Measurements from ENCODE around the gene EP300. TPM values are rescaled to one million over a fixed set of nuclear protein-coding genes. Genes with fewer than 3 reads are reported as not detected.
A peak's percentile ranks its signal among the peaks of the same experiment; 100 is the strongest.
"Not testable (repeated sequence)": the region's sequence is repeated elsewhere in the genome, so short reads cannot be mapped to it uniquely, and the experiment has no call there.

EP300 gene
- total and polyA plus RNA-seq, 3 donors from 2014 or later, result 59.2 to 242 (median 221) TPM

DNA sequence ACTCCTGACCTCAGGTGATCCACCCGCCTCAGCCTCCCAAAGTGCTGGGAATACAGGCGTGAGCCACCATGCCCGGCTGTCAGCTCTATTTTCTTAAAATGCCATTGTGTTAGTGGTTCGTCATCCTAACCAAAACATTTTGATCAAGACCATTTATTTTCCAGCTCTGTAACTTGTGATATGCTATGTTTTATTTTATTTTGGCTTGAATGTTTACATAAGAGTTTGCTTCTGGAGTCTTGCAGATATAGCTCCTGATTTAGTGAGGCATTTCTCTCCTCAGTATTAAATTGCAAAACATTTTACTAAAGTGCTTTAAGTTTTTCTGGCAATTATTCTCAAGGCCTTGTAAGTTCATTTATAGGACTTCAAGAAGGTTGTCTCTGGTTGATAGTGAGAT is 4.4 kb downstream of the EP300 start:
- TF ChIP-seq, protein P1, sequence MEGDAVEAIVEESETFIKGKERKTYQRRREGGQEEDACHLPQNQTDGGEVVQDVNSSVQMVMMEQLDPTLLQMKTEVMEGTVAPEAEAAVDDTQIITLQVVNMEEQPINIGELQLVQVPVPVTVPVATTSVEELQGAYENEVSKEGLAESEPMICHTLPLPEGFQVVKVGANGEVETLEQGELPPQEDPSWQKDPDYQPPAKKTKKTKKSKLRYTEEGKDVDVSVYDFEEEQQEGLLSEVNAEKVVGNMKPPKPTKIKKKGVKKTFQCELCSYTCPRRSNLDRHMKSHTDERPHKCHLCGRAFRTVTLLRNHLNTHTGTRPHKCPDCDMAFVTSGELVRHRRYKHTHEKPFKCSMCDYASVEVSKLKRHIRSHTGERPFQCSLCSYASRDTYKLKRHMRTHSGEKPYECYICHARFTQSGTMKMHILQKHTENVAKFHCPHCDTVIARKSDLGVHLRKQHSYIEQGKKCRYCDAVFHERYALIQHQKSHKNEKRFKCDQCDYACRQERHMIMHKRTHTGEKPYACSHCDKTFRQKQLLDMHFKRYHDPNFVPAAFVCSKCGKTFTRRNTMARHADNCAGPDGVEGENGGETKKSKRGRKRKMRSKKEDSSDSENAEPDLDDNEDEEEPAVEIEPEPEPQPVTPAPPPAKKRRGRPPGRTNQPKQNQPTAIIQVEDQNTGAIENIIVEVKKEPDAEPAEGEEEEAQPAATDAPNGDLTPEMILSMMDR (IDR thresholded peaks at IDR 0.05), result no peak
- TF ChIP-seq POLR2A (IDR thresholded peaks at IDR 0.05), result no peak
- H3K9me3 ChIP-seq, result no peaks in the 10 kb centered on the region
- intact Hi-C loops (cut with DNase I; ENCODE audit: low total_unique reads), result no loop called here
- DNase-seq, result no peak
- 57 to 63% methylated on average over 4 of the region's 4 CpGs for WGBS, 2 donors
- no peaks in the 10 kb centered on the region for H3K27me3 ChIP-seq
- peaks cover 43% of the 10 kb centered on the region for H3K4me1 ChIP-seq
- no peak overlapping the region for H3K4me3 ChIP-seq
- no peaks in the 10 kb centered on the region for H3K36me3 ChIP-seq (ENCODE audit: low read depth, missing control alignments)
- H3K27ac ChIP-seq, result no peak overlapping the region

DNA sequence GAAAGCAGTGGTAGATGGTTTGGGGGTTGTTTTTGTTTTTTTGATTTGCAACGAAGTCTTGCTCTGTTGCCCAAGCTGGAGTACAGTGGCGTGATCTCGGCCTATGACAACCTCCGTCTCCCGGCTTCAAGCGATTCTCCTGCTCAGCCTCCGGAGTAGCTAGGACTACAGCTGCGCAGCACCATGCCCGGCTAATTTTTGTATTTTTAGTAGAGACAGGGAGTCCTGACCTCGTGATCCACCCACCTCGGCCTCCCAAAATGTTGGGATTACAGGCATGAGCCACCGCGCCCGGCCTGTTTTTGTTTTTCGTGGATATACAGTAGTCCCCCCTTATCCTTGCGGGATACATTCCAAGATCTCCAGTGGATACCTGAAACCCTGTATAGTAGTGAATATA is 6.6 kb downstream of the EP300 start:
- 54 to 57% methylated on average over 16 of the region's 16 CpGs for WGBS, 2 donors
- no peaks in the 10 kb centered on the region for H3K36me3 ChIP-seq (ENCODE audit: low read depth, missing control alignments)
- peak overlapping the region in 1 of 2 donors; percentile 4 for H3K27ac ChIP-seq
- H3K4me1 ChIP-seq, result peaks cover 52% of the 10 kb centered on the region
- no peak for DNase-seq
- no peaks in the 10 kb centered on the region for H3K9me3 ChIP-seq
- intact Hi-C loops (cut with DNase I; ENCODE audit: low total_unique reads), result no loop called here
- no peaks in the 10 kb centered on the region for H3K27me3 ChIP-seq
- H3K4me3 ChIP-seq, result no peak overlapping the region
- TF ChIP-seq POLR2A (IDR thresholded peaks at IDR 0.05), result no peak
- TF ChIP-seq, protein P1 (IDR thresholded peaks at IDR 0.05), result no peak

DNA sequence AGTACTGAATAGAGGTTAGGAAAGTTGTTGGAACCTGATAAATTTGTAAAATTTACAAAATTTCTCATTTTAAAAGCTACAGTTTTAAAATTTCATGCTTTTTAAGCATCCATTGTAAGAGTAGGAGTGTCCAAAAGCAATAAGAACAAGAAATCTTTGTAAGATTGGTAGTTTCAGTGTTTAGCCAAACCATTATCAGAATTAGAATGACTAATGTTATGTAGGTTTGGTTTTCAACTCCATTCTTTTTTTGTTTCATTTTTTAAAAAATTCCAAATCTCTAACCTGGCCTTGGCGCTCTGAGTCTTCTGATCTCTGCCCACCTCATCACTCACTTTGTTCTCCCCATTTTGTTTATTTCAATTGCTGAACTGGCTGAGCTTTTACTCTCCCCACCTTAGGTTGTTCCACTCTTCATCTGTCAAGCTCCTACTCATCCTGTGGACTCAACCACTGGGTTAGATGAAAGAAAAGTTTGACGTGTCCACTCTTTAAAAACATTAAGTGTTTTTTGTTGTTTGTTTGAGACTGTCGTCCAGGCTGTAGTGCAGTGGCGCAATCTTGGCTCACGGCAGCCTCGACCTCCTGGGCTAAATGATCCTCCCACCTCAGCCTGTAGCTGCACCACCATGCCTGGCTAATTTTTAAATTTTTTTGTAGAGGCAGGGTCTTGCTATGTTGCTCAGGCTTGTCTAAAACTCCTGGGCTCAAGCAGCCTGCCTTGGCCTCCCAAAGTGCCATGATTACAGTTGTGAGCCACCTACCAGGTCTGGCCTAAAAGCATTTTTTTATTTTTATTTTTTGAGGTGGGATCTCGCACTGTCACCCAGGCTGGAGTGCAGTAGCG is 14.0 kb downstream of the EP300 start:
- no peak overlapping the region for H3K4me3 ChIP-seq
- WGBS, 2 donors, result 66 to 72% methylated on average over 8 of the region's 8 CpGs
- H3K36me3 ChIP-seq (ENCODE audit: low read depth, missing control alignments), result no peaks in the 10 kb centered on the region
- intact Hi-C loops (cut with DNase I; ENCODE audit: low total_unique reads), result no loop called here
- no peaks in the 10 kb centered on the region for H3K9me3 ChIP-seq
- no peak for DNase-seq
- TF ChIP-seq, protein P1 (IDR thresholded peaks at IDR 0.05), result no peak
- no peak for TF ChIP-seq POLR2A (IDR thresholded peaks at IDR 0.05)
- H3K4me1 ChIP-seq, result peaks cover 18% of the 10 kb centered on the region
- H3K27me3 ChIP-seq, result no peaks in the 10 kb centered on the region
- H3K27ac ChIP-seq, result peak overlapping the region in 1 of 2 donors; percentile 5

DNA sequence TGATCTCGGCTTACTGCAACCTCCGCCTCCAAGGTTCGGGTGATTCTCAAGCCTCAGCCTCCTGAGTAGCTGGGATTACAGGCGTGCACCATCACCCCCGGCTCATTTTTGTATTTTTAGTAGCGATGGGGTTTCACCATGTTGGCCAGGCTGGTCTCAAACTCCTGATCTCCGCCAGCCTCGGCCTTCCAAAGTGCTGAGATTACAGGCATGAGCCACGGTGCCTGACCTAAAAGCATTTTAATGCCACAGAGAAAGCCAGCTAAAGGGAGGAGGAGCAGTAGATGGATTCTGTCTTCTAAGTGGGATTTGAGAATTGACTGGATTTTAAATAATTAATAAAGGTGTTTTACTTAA is 14.6 kb downstream of the EP300 start:
- H3K27me3 ChIP-seq; H3K36me3 ChIP-seq (ENCODE audit: low read depth, missing control alignments); intact Hi-C loops (cut with DNase I; ENCODE audit: low total_unique reads); H3K4me3 ChIP-seq; DNase-seq; H3K9me3 ChIP-seq: not testable (repeated sequence)
- Histone ChIP-seq H3K27ac (peak overlapping the region in 1 of 2 donors; percentile 5), H3K4me1 (peaks cover 18% of the 10 kb centered on the region)
- 81 to 89% methylated on average over 9 of the region's 9 CpGs for WGBS, 2 donors

DNA sequence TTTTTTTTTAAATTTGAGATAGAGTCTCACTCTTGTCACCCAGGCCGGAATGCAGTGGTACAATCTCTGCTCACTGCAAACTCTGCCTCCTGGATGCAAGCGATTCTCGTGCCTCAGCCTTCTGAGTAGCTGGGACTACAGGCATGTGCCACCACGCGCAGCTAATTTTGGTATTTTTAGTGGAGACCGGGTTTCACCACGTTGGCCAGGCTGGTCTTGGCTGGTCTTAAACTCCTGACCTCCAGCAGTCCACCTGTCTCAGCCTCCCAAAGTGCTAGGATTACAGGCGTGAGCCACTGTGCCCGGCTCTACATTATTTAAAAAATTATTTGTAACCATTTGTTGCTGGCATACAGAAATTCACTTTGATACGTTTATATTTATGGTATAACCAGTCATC is 18.6 kb downstream of the EP300 start:
- Histone ChIP-seq H3K27ac (no peak overlapping the region), H3K36me3 (ENCODE audit: low read depth, missing control alignments) (no peaks in the 10 kb centered on the region), H3K4me3 (no peak overlapping the region), H3K27me3 (no peaks in the 10 kb centered on the region), H3K4me1 (peaks cover 10% of the 10 kb centered on the region), H3K9me3 (no peaks in the 10 kb centered on the region)
- no peak for DNase-seq
- 67 to 77% methylated on average over 10 of the region's 10 CpGs for WGBS, 2 donors
- TF ChIP-seq, protein P1 (IDR thresholded peaks at IDR 0.05), result no peak
- no peak for TF ChIP-seq POLR2A (IDR thresholded peaks at IDR 0.05)
- intact Hi-C loops (cut with DNase I; ENCODE audit: low total_unique reads), result no loop called here

Data from testis (tissue), 3 donors.